IMR-90 (cell line): Measurements from ENCODE around the gene DIO1. TPM values are rescaled to one million over a fixed set of nuclear protein-coding genes. Genes with fewer than 3 reads are reported as not detected.

Experiments
- ATAC-seq: fragments of 200-7000 bp; cut with Tn5 transposase; 2 replicates; pipeline ENCODE4 v1.9.1; 2020; ENCODE audit warnings: low read depth, mild to moderate bottlenecking, moderate library complexity
- BruUV-seq: library from RNA; stranded (reverse); fragments of 400-500 nt; replicated peaks from 2 replicates; lab custom pipeline; 2021; lab: Mats Ljungman, UMichigan
- CTCF ChIA-PET: fragments of 300-600 bp; formaldehyde crosslinking; extraction: SDS; loops from one replicate; lab custom pipeline; 2021; ENCODE audit warnings: antibody characterized with exemption; lab: Yijun Ruan, JAX
- POLR2A ChIA-PET: fragments of 300-600 bp; sonication (Branson Sonifier 250); formaldehyde crosslinking; loops from one replicate; lab custom pipeline; 2022; ENCODE audit warnings: antibody characterized with exemption; ENCODE audit not compliant: unreplicated experiment; lab: Charles Lee
- DNase-seq: peaks from one replicate; pipeline ENCODE4 v3.0.0; 2013
- H2AFZ ChIP-seq: replicated peaks from 2 replicates; pipeline ENCODE3; 2013; ENCODE audit warnings: low read length, mild to moderate bottlenecking; ENCODE audit not compliant: poor library complexity
- H2AK5ac ChIP-seq: 2 replicates; pipeline ENCODE4 v1.6.1; 2013; ENCODE audit warnings: low read depth, low read length, inconsistent platforms
- H2AK9ac ChIP-seq: replicated peaks from 2 replicates; pipeline ENCODE3; 2013; ENCODE audit warnings: mild to moderate bottlenecking, low read depth, low read length, moderate library complexity; ENCODE audit not compliant: poor library complexity
- H2BK120ac ChIP-seq: 2 replicates; pipeline ENCODE4 v1.6.1; 2013; ENCODE audit warnings: low read depth, low read length, inconsistent platforms
- H2BK15ac ChIP-seq: 3 replicates; pipeline ENCODE4 v1.6.1; 2013; ENCODE audit warnings: low read depth, low read length, inconsistent platforms
- H2BK20ac ChIP-seq: 2 replicates; pipeline ENCODE4 v1.6.1; 2013; ENCODE audit warnings: low read depth, mild to moderate bottlenecking, inconsistent platforms, low read length, moderate library complexity
- H2BK5ac ChIP-seq: 2 replicates; pipeline ENCODE4 v1.6.1; 2013; ENCODE audit warnings: mild to moderate bottlenecking, low read depth, low read length, inconsistent platforms; ENCODE audit not compliant: poor library complexity, severe bottlenecking
- H3K14ac ChIP-seq: replicated peaks from 2 replicates; pipeline ENCODE4 v1.6.1; 2013; ENCODE audit warnings: low read depth, low read length, inconsistent platforms
- H3K18ac ChIP-seq: 2 replicates; pipeline ENCODE4 v1.6.1; 2013; ENCODE audit warnings: low read depth, low read length, control low read depth
- H3K23ac ChIP-seq: 2 replicates; pipeline ENCODE4 v1.6.1; 2013; ENCODE audit warnings: low read depth, low read length, inconsistent platforms
- H3K27ac ChIP-seq: 2 replicates; pipeline ENCODE4 v1.5.1; 2013; ENCODE audit warnings: mild to moderate bottlenecking, control low read depth, low read length; ENCODE audit not compliant: insufficient read depth
- H3K27me3 ChIP-seq: 2 replicates; pipeline ENCODE4 v1.6.1; 2013; ENCODE audit warnings: low read length; ENCODE audit not compliant: control insufficient read depth, insufficient read depth
- H3K36me3 ChIP-seq: 2 replicates; pipeline ENCODE4 v1.6.1; 2013; ENCODE audit warnings: low read length, mixed read lengths; ENCODE audit not compliant: control insufficient read depth, insufficient read depth
- H3K4ac ChIP-seq: 2 replicates; pipeline ENCODE4 v1.6.1; 2013; ENCODE audit warnings: low read depth, low read length, inconsistent platforms
- H3K4me1 ChIP-seq: 2 replicates; pipeline ENCODE4 v1.6.1; 2013; ENCODE audit warnings: low read length, mixed read lengths; ENCODE audit not compliant: control insufficient read depth, insufficient read depth
- H3K4me2 ChIP-seq: 2 replicates; pipeline ENCODE4 v1.6.1; 2013; ENCODE audit warnings: low read depth, mild to moderate bottlenecking, control low read depth, low read length, moderate library complexity
- H3K4me3 ChIP-seq: 2 replicates; pipeline ENCODE4 v1.5.1; 2013; ENCODE audit warnings: low read depth, mild to moderate bottlenecking, control low read depth, low read length, moderate library complexity; ENCODE audit not compliant: insufficient read depth
- H3K56ac ChIP-seq: 2 replicates; pipeline ENCODE4 v1.6.1; 2013; ENCODE audit warnings: low read length, inconsistent platforms; ENCODE audit not compliant: insufficient read depth; ENCODE audit errors: extremely low read depth
- H3K79me1 ChIP-seq, 2 experiments: 2 replicates each; pipeline ENCODE4 v1.6.1; 2013; ENCODE audit warnings: low read length in 2 of 2, inconsistent platforms in 1 of 2, low read depth in 1 of 2
- H3K9ac ChIP-seq: 2 replicates; pipeline ENCODE4 v1.6.1; 2013; ENCODE audit warnings: low read depth, low read length, control low read depth
- H3K9me1 ChIP-seq: 2 replicates; pipeline ENCODE4 v1.6.1; 2013; ENCODE audit warnings: low read length, inconsistent platforms; ENCODE audit not compliant: insufficient read depth
- H3K9me3 ChIP-seq: 2 replicates; pipeline ENCODE4 v1.6.1; 2013; ENCODE audit warnings: low read length; ENCODE audit not compliant: control insufficient read depth, insufficient read depth
- H4K20me1 ChIP-seq: 2 replicates; pipeline ENCODE4 v1.6.1; 2013; ENCODE audit warnings: low read length, inconsistent platforms; ENCODE audit not compliant: insufficient read depth
- H4K5ac ChIP-seq: 2 replicates; pipeline ENCODE4 v1.6.1; 2013; ENCODE audit warnings: mild to moderate bottlenecking, low read depth, low read length, control low read depth
- H4K8ac ChIP-seq, 2 experiments: 2 replicates each; pipeline ENCODE4 v1.6.1; 2013; ENCODE audit warnings: low read depth in 2 of 2, low read length in 2 of 2, control low read depth in 1 of 2, inconsistent platforms in 1 of 2
- H4K91ac ChIP-seq: 2 replicates; pipeline ENCODE4 v1.6.1; 2013; ENCODE audit warnings: low read depth, low read length, inconsistent platforms; ENCODE audit not compliant: insufficient read depth
- BHLHE40 ChIP-seq: fragments of 150-350 bp; IDR thresholded peaks from 2 replicates; pipeline ENCODE4 v1.6.1; 2016; ENCODE audit warnings: mild to moderate bottlenecking, low read depth, low read length
- CHD1 ChIP-seq: IDR thresholded peaks from 2 replicates; pipeline ENCODE4 v1.6.1; 2012; ENCODE audit warnings: low read depth, low read length, improper control_type of control experiment
- FOS ChIP-seq: fragments of 150-350 bp; IDR thresholded peaks from 2 replicates; pipeline ENCODE4 v1.6.1; 2016; ENCODE audit warnings: low read depth, low read length
- MAFK ChIP-seq: IDR thresholded peaks from 2 replicates; pipeline ENCODE4 v1.6.1; 2012; ENCODE audit warnings: low read depth, low read length, improper control_type of control experiment
- MAZ ChIP-seq: IDR thresholded peaks from 2 replicates; pipeline ENCODE4 v1.6.1; 2012; ENCODE audit warnings: low read depth, mild to moderate bottlenecking, low read length, improper control_type of control experiment, moderate library complexity, borderline replicate concordance
- MXI1 ChIP-seq: IDR thresholded peaks from 2 replicates; pipeline ENCODE4 v1.6.1; 2012; ENCODE audit warnings: low read depth, mild to moderate bottlenecking, low read length, moderate library complexity, borderline replicate concordance
- NFE2L2 ChIP-seq: fragments of 150-350 bp; IDR thresholded peaks from 2 replicates; pipeline ENCODE4 v1.6.1; 2016; ENCODE audit warnings: low read depth, mild to moderate bottlenecking, low read length
- POLR2A ChIP-seq: IDR thresholded peaks from 2 replicates; pipeline ENCODE4 v1.6.1; 2012; ENCODE audit warnings: mild to moderate bottlenecking, low read depth, low read length
- RAD21 ChIP-seq: IDR thresholded peaks from 2 replicates; pipeline ENCODE4 v1.6.1; 2012; ENCODE audit warnings: low read length, improper control_type of control experiment
- RFX5 ChIP-seq: IDR thresholded peaks from 2 replicates; pipeline ENCODE4 v1.8.0; 2012; ENCODE audit warnings: low read depth, mild to moderate bottlenecking, low read length, moderate library complexity
- SMC3 ChIP-seq: fragments of 150-350 bp; IDR thresholded peaks from 2 replicates; pipeline ENCODE4 v1.6.1; 2016; ENCODE audit warnings: low read depth, mild to moderate bottlenecking, antibody characterized with exemption, low read length, moderate library complexity
- WGBS, 2 experiments: methylation state at CpG; one replicate each; pipeline versions ENCODE4 v1.1.5 to v1.1.7; 2013; ENCODE audit warnings: missing lambda C conversion rate in 2 of 2; ENCODE audit not compliant: insufficient read length in 1 of 2; ENCODE audit errors: extremely low coverage in 2 of 2; 5-methylcytosine and 5-hydroxymethylcytosine counted together
- dilution Hi-C: fragments of 300-500 bp; cut with HindIII; formaldehyde crosslinking; loops from one replicate; pipeline ENCODE4 v1.14.3; 2018; ENCODE audit warnings: low sequenced_read_pairs; ENCODE audit not compliant: unreplicated experiment
- in situ Hi-C: fragments of 300-500 bp; cut with MboI; formaldehyde crosslinking; loops from 3 replicates; pipeline ENCODE4 v1.14.3; 2019; ENCODE audit warnings: low sequenced_read_pairs, inconsistent platforms, mixed read lengths
- intact Hi-C: fragments of 100-400 bp; cut with micrococcal nuclease; formaldehyde crosslinking; loops from 2 replicates; pipeline ENCODE4 v1.10.0; 2022
- polyA plus RNA-seq, 3 experiments: library from polyadenylated mRNA; depleted of rRNA; stranded (reverse); fragments of >200 nt; gene quantifications; 2 replicates each; pipeline ENCODE4 v1.2.3, GENCODE V29; 2012; ENCODE audit warnings: low replicate concordance in 1 of 3
- total RNA-seq: library from RNA; depleted of rRNA; stranded (reverse); fragments of >200 nt; gene quantifications from 2 replicates; pipeline ENCODE4 v1.2.3, GENCODE V29; 2012
- TF ChIP-seq, protein P1 (sequence below): fragments of 150-350 bp; IDR thresholded peaks from 2 replicates; pipeline ENCODE4 v1.6.1; 2017; ENCODE audit warnings: mild to moderate bottlenecking, antibody characterized with exemption, low read length, low read depth

Gene DIO1
- total and polyA plus RNA-seq, 2 of the 4 experiments (the other 2 are of a cell fraction) = not detected

DNA sequence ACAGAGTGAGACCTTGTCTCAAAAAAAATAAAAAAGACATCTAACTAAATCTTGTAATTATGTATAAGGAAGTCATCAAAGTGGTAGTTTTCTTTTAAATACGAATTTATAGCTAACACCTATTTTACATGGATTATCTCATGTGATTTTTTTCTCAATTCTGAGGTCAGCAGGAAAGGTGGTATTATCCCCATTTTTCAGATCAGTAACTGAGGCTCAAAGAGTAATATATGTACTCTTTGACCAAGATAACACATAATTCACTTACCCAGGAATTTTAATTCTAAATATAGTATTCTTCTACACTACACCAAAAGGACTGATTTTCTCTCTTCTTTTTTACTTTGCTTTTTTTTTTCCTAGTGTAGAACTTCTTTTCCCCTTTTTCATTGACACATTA lies 42.4 kb downstream of the DIO1 start:
- dilution Hi-C loops = no loop called here
- peaks cover 16% of the 10 kb centered on the region for H3K9me3 ChIP-seq
- no peak overlapping the region for H3K4me2 ChIP-seq
- H3K36me3 ChIP-seq = peaks cover 8% of the 10 kb centered on the region
- no peak overlapping the region for H2AFZ ChIP-seq
- no peak overlapping the region for H3K4ac ChIP-seq
- no TSS peak for BruUV-seq
- in situ Hi-C loops = no loop called here
- peaks cover 10% of the 10 kb centered on the region; the same call in 1 of the 2 replicates for H4K20me1 ChIP-seq
- CTCF ChIA-PET = no interaction called here
- TF ChIP-seq RAD21 = no peak
- no peak for TF ChIP-seq POLR2A
- no peak for TF ChIP-seq MXI1
- no peak for TF ChIP-seq MAFK
- TF ChIP-seq RFX5 = no peak
- TF ChIP-seq, protein P1, sequence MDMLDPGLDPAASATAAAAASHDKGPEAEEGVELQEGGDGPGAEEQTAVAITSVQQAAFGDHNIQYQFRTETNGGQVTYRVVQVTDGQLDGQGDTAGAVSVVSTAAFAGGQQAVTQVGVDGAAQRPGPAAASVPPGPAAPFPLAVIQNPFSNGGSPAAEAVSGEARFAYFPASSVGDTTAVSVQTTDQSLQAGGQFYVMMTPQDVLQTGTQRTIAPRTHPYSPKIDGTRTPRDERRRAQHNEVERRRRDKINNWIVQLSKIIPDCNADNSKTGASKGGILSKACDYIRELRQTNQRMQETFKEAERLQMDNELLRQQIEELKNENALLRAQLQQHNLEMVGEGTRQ = no peak
- no peak for TF ChIP-seq CHD1
- TF ChIP-seq BHLHE40 = no peak
- TF ChIP-seq SMC3 = no peak
- no peak for TF ChIP-seq NFE2L2
- TF ChIP-seq FOS = no peak
- no peak for TF ChIP-seq MAZ
- no CpG with 5 or more reads among the region's 1 CpG for WGBS, 2 experiments
- ATAC-seq (no peak), DNase-seq (no peak)
- H3K4me1 ChIP-seq = peaks cover 6% of the 10 kb centered on the region; the same call in 1 of the 2 replicates
- no peaks in the 10 kb centered on the region for H3K9me1 ChIP-seq
- H2BK15ac ChIP-seq = no peak overlapping the region
- no peak overlapping the region for H3K23ac ChIP-seq
- H3K4me3 ChIP-seq = no peak overlapping the region
- H4K5ac ChIP-seq = no peak overlapping the region
- H3K27ac ChIP-seq = no peak overlapping the region
- no peak overlapping the region for H2BK120ac ChIP-seq
- H4K8ac ChIP-seq = no peak overlapping the region
- H2AK5ac ChIP-seq = no peak overlapping the region
- H2AK9ac ChIP-seq = no peak overlapping the region
- peaks cover 13 to 26% of the 10 kb centered on the region in 2 experiments for H3K79me1 ChIP-seq
- H2BK20ac ChIP-seq = no peak overlapping the region
- H3K27me3 ChIP-seq = no peaks in the 10 kb centered on the region
- H2BK5ac ChIP-seq = no peak overlapping the region
- H3K18ac ChIP-seq = no peak overlapping the region
- intact Hi-C loops = no loop called here
- POLR2A ChIA-PET = no interaction called here
- H3K56ac ChIP-seq = no peak overlapping the region
- no peak overlapping the region for H3K14ac ChIP-seq
- H4K91ac ChIP-seq = no peak overlapping the region
- no peak overlapping the region for H3K9ac ChIP-seq
